C4-2B (cell line): ENCODE data around the gene ACVRL1.

Source experiments
- ZFX ChIP-seq: fragments of 450-650 bp; IDR thresholded peaks from 2 replicates; pipeline ENCODE4 v1.6.1; 2017
- TF ChIP-seq, protein P1 (sequence below): fragments of 450-650 bp; conservative IDR thresholded peaks from 2 replicates; pipeline ENCODE4 v1.5.1; 2017; ENCODE audit warnings: mild to moderate bottlenecking

DNA sequence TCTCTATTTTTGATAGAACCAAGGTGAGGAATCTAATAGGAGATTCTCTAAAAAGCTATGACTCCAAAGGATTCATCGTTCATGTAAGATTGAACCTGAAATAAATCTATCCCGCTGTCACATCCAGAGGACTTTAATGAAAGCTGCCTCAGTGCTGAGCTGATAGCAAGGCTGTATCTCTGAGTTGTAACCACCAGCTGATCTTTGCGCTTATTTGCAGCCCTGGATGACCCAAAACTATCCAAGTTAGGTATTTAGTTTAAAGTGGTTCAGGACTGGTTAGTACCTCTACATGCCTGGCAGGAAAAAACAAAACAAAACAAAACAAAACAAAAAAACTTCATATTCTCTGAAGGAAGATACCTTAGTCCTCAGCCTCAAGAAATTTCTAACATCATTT, 28.2 kb upstream of the ACVRL1 start:
- TF ChIP-seq, protein P1, sequence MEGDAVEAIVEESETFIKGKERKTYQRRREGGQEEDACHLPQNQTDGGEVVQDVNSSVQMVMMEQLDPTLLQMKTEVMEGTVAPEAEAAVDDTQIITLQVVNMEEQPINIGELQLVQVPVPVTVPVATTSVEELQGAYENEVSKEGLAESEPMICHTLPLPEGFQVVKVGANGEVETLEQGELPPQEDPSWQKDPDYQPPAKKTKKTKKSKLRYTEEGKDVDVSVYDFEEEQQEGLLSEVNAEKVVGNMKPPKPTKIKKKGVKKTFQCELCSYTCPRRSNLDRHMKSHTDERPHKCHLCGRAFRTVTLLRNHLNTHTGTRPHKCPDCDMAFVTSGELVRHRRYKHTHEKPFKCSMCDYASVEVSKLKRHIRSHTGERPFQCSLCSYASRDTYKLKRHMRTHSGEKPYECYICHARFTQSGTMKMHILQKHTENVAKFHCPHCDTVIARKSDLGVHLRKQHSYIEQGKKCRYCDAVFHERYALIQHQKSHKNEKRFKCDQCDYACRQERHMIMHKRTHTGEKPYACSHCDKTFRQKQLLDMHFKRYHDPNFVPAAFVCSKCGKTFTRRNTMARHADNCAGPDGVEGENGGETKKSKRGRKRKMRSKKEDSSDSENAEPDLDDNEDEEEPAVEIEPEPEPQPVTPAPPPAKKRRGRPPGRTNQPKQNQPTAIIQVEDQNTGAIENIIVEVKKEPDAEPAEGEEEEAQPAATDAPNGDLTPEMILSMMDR, result no peak
- TF ChIP-seq ZFX, result no peak
